NCI-H1092 treated with DMSO at 0.1 percent for 48 hours (cell line): ENCODE measurements around the gene POLR2F.

Experiments
- DNase-seq: peaks from one replicate; lab custom pipeline; 2025; lab: John Stamatoyannopoulos, UW

POLR2F gene

GRCh38 chr22:38006906-38007305 is 53.4 kb downstream of the POLR2F start:
- DNase-seq = no peak

- no peak for DNase-seq
These were observed 53.9 kb downstream of the POLR2F start for GRCh38 chr22:38007330-38007902.

- DNase-seq = no peak
These were observed 55.7 kb downstream of the POLR2F start for GRCh38 chr22:38009000-38009806.

- no peak for DNase-seq
These were observed 59.1 kb downstream of the POLR2F start for GRCh38 chr22:38012604-38013072.

- no peak for DNase-seq
These were observed 60.6 kb downstream of the POLR2F start for GRCh38 chr22:38014083-38014482.

- peak; percentile 23 for DNase-seq
These were observed 63.0 kb downstream of the POLR2F start for GRCh38 chr22:38016182-38017151.

GRCh38 chr22:38017272-38017920 is 63.9 kb downstream of the POLR2F start:
- no peak for DNase-seq

- DNase-seq = no peak
These were observed 64.7 kb downstream of the POLR2F start for GRCh38 chr22:38017939-38018885.
